Uterus (tissue), 2 donors: ENCODE data around the gene CACNG5.

Experiments
- POLR2A ChIP-seq, 2 donors: fragments of 450-650 bp; IDR thresholded peaks; one replicate each; pipeline ENCODE4 v1.6.1; 2016; ENCODE audit warnings: antibody characterized with exemption in 2 of 2, mild to moderate bottlenecking in 1 of 2, moderate library complexity in 1 of 2
- TF ChIP-seq, protein P1 (sequence below), 4 experiments: fragments of 200-600 bp in 2 of 4; fragments of 450-650 bp in 2 of 4; sonication (generic) in 2 of 4; IDR thresholded peaks; one replicate each; pipeline ENCODE4 v1.5.1; 2016 to 2019; ENCODE audit warnings: antibody characterized with exemption in 4 of 4, mild to moderate bottlenecking in 2 of 4, moderate library complexity in 1 of 4

DNA sequence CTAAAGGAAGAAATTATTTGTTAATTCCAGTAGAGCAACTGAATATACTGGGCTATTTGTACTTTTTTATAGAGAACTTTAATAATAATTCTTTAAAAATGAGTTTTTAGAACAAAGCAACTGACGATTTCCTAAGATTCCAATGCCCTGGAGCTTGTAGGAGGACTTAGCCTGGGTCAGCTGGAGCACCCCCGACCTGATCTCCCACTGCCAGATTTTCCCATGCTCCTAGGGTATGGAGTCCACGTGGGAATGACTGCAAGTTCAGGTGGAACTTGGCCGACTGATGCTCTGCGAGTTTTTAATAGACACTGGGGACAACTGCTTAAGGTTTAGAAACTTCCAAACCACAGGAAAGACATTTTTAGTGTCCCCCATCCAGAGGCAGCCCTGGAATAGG, 25.5 kb upstream of the CACNG5 start:
- TF ChIP-seq, protein P1, sequence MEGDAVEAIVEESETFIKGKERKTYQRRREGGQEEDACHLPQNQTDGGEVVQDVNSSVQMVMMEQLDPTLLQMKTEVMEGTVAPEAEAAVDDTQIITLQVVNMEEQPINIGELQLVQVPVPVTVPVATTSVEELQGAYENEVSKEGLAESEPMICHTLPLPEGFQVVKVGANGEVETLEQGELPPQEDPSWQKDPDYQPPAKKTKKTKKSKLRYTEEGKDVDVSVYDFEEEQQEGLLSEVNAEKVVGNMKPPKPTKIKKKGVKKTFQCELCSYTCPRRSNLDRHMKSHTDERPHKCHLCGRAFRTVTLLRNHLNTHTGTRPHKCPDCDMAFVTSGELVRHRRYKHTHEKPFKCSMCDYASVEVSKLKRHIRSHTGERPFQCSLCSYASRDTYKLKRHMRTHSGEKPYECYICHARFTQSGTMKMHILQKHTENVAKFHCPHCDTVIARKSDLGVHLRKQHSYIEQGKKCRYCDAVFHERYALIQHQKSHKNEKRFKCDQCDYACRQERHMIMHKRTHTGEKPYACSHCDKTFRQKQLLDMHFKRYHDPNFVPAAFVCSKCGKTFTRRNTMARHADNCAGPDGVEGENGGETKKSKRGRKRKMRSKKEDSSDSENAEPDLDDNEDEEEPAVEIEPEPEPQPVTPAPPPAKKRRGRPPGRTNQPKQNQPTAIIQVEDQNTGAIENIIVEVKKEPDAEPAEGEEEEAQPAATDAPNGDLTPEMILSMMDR (IDR thresholded peaks at IDR 0.05), result no peak
- TF ChIP-seq POLR2A (IDR thresholded peaks at IDR 0.05), result no peak
